Uterus (tissue), 4 donors: ENCODE data around the gene TMEM54. TPM values are rescaled to one million over a fixed set of nuclear protein-coding genes. Genes with fewer than 3 reads are reported as not detected.

Experiments
- DNase-seq, 2 donors: peaks; one replicate each; pipeline ENCODE4 v3.0.0-alpha.2; 2019 to 2020
- H3K27ac ChIP-seq, 2 donors: fragments of 200-600 bp; sonication (generic); 1 replicate in 1 of 2; 2 replicates in 1 of 2; pipeline ENCODE4 v1.5.1; 2016 to 2018
- H3K27me3 ChIP-seq, 2 donors: fragments of 200-600 bp; sonication (generic); one replicate each; pipeline ENCODE4 v1.5.1; 2018 to 2019; ENCODE audit warnings: control low read depth in 1 of 2
- H3K36me3 ChIP-seq, 2 donors: fragments of 200-600 bp; sonication (generic); one replicate each; pipeline ENCODE4 v1.5.1; 2019; ENCODE audit warnings: control low read depth in 1 of 2
- H3K4me1 ChIP-seq, 2 donors: fragments of 200-600 bp; sonication (generic); one replicate each; pipeline ENCODE4 v1.5.1; 2018 to 2019; ENCODE audit warnings: control low read depth in 1 of 2
- H3K4me3 ChIP-seq, 2 donors: fragments of 200-600 bp; sonication (generic); 1 replicate in 1 of 2; 2 replicates in 1 of 2; pipeline ENCODE4 v1.5.1; 2018 to 2019; ENCODE audit warnings: mild to moderate bottlenecking in 1 of 2
- H3K9me3 ChIP-seq, 2 donors: fragments of 200-600 bp; sonication (generic); one replicate each; pipeline ENCODE4 v1.5.1; 2019; ENCODE audit warnings: control low read depth in 1 of 2
- POLR2A ChIP-seq, 2 donors: fragments of 450-650 bp; IDR thresholded peaks; one replicate each; pipeline ENCODE4 v1.6.1; 2016; ENCODE audit warnings: antibody characterized with exemption in 2 of 2, mild to moderate bottlenecking in 1 of 2, moderate library complexity in 1 of 2
- intact Hi-C: fragments of 100-400 bp; cut with DNase I; formaldehyde crosslinking; loops from one replicate; pipeline ENCODE4 v1.15.1; 2023; ENCODE audit warnings: low total_unique reads
- total RNA-seq, 4 donors: library from RNA; depleted of rRNA in 3 of 4; stranded (reverse); fragments of >200 nt in 3 of 4; gene quantifications; one replicate each; pipeline versions ENCODE4 v1.1.0 to v1.2.4, GENCODE V29; 2014 to 2023
- TF ChIP-seq, protein P1 (sequence below), 4 experiments: fragments of 200-600 bp in 2 of 4; fragments of 450-650 bp in 2 of 4; sonication (generic) in 2 of 4; IDR thresholded peaks; one replicate each; pipeline ENCODE4 v1.5.1; 2016 to 2019; ENCODE audit warnings: antibody characterized with exemption in 4 of 4, mild to moderate bottlenecking in 2 of 4, moderate library complexity in 1 of 4
- donor health status: DM: yes; HTN: yes; CAD: no.

Gene TMEM54
- total RNA-seq, 4 donors from 2014 or later, result 18.4 to 57.4 (median 34.8) TPM

DNA sequence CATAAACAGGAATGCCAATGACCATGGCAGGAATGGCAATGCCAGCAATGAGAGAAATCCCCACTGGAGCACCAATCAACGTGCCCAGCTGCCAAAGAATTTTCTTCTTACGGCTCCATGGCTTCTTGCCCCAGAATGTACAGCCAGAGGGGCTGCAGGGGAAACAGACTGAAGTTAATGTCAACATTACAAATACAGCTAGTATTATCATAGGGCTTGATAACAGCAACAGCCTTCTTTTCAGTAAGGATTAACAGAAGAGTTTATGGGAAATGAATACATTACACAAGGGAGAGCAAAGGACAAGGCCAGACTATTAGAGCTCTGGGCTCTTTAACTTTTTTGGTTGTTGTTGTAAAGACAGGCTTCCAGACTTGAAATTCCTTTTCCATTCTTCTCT, 45.2 kb upstream of the TMEM54 start:
- DNase-seq, result no peak
- H3K36me3 ChIP-seq, result no peaks in the 10 kb centered on the region
- H3K27ac ChIP-seq, result no peak overlapping the region
- no peaks in the 10 kb centered on the region for H3K9me3 ChIP-seq
- no peaks in the 10 kb centered on the region for H3K27me3 ChIP-seq
- H3K4me1 ChIP-seq, result peaks cover 5 to 9% of the 10 kb centered on the region in 2 donors
- intact Hi-C loops, result no loop called here
- TF ChIP-seq, protein P1, sequence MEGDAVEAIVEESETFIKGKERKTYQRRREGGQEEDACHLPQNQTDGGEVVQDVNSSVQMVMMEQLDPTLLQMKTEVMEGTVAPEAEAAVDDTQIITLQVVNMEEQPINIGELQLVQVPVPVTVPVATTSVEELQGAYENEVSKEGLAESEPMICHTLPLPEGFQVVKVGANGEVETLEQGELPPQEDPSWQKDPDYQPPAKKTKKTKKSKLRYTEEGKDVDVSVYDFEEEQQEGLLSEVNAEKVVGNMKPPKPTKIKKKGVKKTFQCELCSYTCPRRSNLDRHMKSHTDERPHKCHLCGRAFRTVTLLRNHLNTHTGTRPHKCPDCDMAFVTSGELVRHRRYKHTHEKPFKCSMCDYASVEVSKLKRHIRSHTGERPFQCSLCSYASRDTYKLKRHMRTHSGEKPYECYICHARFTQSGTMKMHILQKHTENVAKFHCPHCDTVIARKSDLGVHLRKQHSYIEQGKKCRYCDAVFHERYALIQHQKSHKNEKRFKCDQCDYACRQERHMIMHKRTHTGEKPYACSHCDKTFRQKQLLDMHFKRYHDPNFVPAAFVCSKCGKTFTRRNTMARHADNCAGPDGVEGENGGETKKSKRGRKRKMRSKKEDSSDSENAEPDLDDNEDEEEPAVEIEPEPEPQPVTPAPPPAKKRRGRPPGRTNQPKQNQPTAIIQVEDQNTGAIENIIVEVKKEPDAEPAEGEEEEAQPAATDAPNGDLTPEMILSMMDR (IDR thresholded peaks at IDR 0.05), result no peak
- no peak for TF ChIP-seq POLR2A (IDR thresholded peaks at IDR 0.05)
- H3K4me3 ChIP-seq, result no peak overlapping the region

DNA sequence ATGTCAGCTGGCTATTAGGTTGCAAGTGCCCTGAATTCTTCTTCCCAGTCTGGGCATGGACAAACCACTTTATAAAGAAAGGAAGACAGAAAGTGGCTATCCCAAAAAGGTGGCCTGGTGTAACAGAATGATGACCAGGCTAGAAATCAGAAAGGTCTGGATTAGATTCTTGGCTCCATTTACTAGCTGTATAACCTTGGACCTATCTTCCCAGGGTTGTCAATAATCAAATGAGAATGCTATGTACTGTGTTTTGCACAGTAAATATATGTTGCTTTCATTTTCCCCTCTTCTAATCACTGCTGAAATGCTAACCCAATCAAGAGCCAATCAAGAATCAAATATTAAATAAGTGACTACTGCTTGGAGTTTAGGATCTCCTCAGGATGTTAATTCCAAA, 43.0 kb upstream of the TMEM54 start:
- intact Hi-C loops, result no loop called here
- Histone ChIP-seq H3K27me3 (no peaks in the 10 kb centered on the region), H3K27ac (no peak overlapping the region), H3K9me3 (no peaks in the 10 kb centered on the region), H3K4me1 (peaks cover 2% of the 10 kb centered on the region in 2 donors), H3K36me3 (no peaks in the 10 kb centered on the region), H3K4me3 (no peak overlapping the region)
- no peak for DNase-seq
- no peak for TF ChIP-seq POLR2A (IDR thresholded peaks at IDR 0.05)
- TF ChIP-seq, protein P1 (IDR thresholded peaks at IDR 0.05), result no peak

DNA sequence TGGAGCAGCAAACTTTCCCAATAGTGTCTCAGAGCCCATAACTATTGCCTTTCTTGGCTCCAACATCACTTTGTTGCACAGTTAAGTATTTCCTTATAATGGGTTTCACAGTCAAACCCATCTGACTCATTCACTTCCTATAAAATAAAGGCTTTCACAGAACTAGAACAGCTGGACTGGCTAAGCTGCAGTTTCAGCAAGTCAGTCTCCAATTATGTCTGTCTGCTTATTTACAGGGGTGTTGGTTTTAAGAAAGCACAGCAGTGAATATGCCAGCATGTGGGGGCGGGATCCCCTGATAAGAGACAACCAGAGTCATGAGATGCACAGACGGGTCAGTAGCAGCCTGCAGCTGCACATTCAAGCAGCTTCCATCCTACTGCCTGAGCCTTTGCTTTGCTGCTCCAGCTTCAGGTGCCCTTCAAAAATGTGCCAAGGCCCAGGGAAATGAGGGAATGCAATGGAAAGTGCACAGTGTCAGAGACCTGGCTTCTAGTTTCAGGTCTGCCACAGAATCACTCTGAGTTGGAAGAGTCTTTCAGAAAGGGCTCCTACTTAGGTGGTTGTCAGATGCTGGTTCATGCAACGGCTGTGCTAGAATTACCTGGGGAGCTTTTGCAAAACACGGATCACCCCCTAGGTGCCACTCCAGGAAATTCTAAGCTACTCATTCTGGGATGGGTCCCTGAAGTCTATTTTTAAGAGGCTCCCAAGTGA, 38.6 kb upstream of the TMEM54 start:
- TF ChIP-seq, protein P1 (IDR thresholded peaks at IDR 0.05), result no peak
- TF ChIP-seq POLR2A (IDR thresholded peaks at IDR 0.05), result peak in 1 of 2 donors; percentile 35
- no peaks in the 10 kb centered on the region for H3K36me3 ChIP-seq
- no peaks in the 10 kb centered on the region for H3K9me3 ChIP-seq
- peaks cover 0 to 5% of the 10 kb centered on the region in 2 donors for H3K4me1 ChIP-seq
- H3K4me3 ChIP-seq, result no peak overlapping the region
- DNase-seq, result peak; percentile 76 to 81
- intact Hi-C loops, result loop anchor here (10.0 kb wide), 3 partner anchors 65 to 145 kb away; partner anchors contain the start of genes AK2 and AZIN2
- H3K27ac ChIP-seq, result peak overlapping the region; percentile 59 to 66
- H3K27me3 ChIP-seq, result no peaks in the 10 kb centered on the region

DNA sequence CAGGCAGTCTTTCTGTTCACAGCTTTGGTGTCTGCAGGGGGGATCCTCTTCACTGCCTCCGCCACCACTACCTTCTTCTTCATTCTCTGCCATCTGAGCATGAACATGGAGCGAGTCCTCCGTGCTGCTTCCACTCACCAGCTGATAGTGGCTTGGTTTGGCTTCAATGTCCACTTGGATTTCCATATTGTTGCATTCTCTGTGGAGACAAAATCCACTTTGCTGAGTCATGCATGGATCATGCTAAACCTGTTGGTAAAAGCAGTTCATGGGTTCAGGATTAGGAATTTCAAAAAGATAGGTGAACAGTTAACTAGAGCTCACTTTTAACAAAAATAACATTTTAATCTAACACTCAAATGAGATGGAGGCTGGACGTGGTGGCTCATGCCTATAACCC, 35.9 kb upstream of the TMEM54 start:
- intact Hi-C loops, result loop anchor here (10.0 kb wide), 3 partner anchors 68 to 148 kb away; partner anchors contain the start of genes AK2 and AZIN2

DNA sequence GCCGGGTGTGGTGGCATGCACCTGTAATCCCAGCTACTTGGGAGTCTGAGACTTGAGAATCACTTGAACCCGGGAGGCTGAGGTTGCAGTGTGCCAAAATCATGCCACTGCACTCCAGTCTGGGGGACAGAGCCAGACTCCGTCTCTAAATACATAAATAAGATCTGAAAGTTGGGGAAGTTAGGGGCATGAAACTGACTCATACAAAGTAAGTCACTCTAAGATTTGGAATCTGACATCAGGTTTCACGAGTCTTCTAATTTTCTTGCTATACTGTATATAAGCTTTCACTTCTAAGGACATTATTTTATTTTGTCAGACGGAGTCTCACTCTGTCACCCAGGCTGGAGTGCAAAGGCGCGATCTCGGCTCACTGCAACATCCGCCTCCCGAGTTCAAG, 33.3 kb upstream of the TMEM54 start:
- Histone ChIP-seq H3K36me3 (no peaks in the 10 kb centered on the region), H3K4me1 (peaks cover 5 to 6% of the 10 kb centered on the region in 2 donors), H3K9me3 (no peaks in the 10 kb centered on the region), H3K4me3 (no peak overlapping the region), H3K27me3 (no peaks in the 10 kb centered on the region), H3K27ac (peak overlapping the region; percentile 53 to 71)
- DNase-seq, result no peak
- intact Hi-C loops, result loop anchor here (10.0 kb wide), 3 partner anchors 70 to 150 kb away; partner anchors contain the start of genes AK2 and AZIN2
- TF ChIP-seq POLR2A (IDR thresholded peaks at IDR 0.05), result no peak
- TF ChIP-seq, protein P1 (IDR thresholded peaks at IDR 0.05), result no peak

More for the DNA sequence above, 35.9 kb upstream of the TMEM54 start:
- no peak for DNase-seq
- H3K27me3 ChIP-seq, result no peaks in the 10 kb centered on the region
- peaks cover 5 to 6% of the 10 kb centered on the region in 2 donors for H3K4me1 ChIP-seq
- no peaks in the 10 kb centered on the region for H3K36me3 ChIP-seq
- TF ChIP-seq POLR2A (IDR thresholded peaks at IDR 0.05), result no peak
- TF ChIP-seq, protein P1 (IDR thresholded peaks at IDR 0.05), result no peak
- no peak overlapping the region for H3K27ac ChIP-seq
- no peaks in the 10 kb centered on the region for H3K9me3 ChIP-seq
- no peak overlapping the region for H3K4me3 ChIP-seq
